Aortic smooth muscle cell (primary cell): ENCODE data around the gene MTCH2. TPM values are rescaled to one million over a fixed set of nuclear protein-coding genes. Genes with fewer than 3 reads are reported as not detected.

Experiments
- total RNA-seq: library from RNA; depleted of rRNA; stranded (reverse); fragments of >200 nt; gene quantifications from 2 replicates; pipeline ENCODE4 v1.2.3, GENCODE V29; 2014

Gene MTCH2
- total RNA-seq = 79.4 and 81.2 TPM in 2 replicates

DNA sequence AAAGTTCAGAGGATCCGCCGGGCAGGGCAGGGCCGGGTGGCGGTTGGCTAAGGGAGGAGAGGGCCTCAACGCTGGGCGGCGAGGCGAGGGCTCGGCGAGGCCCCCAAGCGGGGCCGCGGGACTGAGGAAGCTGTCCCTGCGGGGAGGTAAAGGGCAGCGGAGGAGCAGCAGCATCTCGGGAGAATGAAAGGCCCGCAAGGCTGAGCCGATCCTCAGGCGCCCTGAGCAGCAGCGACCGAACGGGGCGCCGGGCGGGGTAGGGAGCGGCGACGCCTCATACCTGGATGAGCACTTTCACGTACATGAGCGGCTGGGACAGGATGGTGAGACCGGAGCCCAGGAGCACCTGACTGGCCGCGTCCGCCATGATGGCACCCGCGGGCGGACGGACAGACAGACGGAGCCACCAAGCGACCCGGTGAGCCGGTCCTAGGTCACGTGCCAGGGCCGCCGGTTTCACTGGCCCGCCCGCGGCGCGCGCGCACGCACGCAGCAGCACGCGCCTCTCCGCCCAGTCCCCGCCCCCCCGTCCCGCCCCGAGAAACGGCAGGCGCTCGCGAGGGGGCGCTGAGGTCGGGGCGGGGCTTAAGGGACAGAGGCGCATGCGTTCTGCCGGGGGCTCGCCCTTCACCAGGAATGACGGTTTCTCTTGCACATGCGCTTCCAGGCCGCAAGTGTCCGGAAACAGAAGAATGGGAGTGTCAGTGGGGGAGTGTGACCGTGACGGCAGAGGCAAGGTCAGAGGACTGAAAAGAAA, at the start of gene MTCH2:
TSS of gene MTCH2 (minus strand) at position 461 of the 757 bp plus-strand sequence. CDS start at position 367, 94 bp downstream.

DNA sequence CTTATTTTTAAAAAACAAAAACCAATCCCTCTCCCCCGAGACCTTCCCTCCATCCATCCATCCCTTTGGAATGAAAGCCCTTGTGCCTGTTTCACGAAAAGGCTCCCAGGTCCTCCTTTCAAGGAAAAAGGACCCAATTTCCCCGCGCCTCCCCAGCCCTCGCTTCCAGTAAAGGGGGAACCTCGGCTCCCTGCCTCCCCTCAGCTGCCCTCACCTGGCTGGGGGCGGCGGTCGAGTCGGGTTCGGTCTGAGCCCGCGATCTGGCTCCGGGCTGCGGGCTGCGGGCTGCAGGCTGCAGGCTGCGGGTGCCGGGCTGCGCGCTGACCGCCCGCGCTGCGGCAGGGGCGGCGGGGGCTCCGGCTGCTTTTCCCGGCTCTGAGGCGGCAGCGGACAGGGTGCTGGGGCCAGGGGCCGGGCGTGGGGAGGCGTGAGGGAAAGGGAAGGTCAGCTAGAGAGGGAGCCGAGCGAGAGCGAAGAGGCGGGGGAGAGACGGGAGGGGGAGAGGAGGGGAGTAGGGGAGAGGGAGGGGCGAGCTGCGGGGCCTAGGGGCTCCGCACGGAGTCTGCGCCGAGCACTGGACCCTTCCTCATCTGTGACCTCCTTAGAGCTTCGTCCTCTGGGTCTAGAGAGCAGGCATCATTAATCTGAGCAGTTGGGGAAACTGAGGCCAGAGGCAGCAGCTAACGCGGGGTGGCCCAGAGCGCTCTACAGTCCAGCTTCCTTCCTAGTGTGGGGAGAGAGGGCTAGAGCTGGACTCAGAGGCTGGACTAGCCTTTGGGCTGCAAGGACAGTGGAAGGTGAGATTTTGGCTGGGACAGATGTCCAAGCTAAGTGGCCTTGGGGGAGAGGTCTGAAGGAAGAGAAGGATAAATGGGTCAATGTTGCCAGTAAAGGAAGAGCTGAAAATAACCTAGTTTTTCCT, 48.2 kb downstream of the MTCH2 start, which contains the start of gene C1QTNF4:
TSS of gene C1QTNF4 (minus strand) at position 478 of the 922 bp plus-strand sequence. CDS start 3,601 bp downstream, outside the sequence.

DNA sequence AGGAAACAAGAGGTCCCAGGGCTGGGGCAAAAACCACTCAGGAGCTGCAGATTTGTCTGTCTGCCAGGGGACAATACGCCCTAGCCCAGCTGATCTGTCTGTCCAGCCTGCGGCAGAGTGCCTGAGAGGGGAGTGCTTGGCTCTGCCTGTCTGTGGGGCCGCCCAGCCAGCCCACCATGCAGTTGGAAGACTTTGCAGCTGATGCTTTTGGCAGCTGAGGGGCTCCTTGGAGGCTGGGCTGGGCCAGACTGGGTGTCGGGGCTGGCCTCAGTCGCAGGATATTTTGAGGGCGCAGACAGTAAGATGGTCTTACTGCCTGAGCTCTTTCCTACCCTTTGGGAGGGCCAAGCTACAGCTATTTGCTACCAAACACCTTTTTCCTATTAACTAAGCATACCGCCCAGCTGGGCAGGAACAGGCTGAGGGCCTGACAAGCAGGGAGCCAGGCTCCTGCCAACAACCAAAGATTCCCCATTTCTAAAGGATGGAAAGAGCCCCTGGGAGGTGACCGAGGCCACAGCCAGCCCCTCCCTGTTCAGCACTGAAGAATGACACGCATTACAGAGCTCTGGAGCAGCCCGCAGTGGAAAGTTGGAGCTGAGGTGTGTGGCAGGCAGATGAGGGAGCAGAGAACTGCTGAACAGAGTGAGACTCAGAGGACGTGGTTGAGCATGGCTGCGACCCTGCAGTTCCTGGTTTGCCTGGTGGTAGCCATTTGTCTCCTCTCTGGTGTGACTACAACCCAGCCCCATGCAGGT, 56.1 kb downstream of the MTCH2 start, which contains the start of gene FAM180B:
TSS of gene FAM180B (plus strand) at position 581 of the 758 bp plus-strand sequence. CDS start at position 672, 91 bp downstream.

DNA sequence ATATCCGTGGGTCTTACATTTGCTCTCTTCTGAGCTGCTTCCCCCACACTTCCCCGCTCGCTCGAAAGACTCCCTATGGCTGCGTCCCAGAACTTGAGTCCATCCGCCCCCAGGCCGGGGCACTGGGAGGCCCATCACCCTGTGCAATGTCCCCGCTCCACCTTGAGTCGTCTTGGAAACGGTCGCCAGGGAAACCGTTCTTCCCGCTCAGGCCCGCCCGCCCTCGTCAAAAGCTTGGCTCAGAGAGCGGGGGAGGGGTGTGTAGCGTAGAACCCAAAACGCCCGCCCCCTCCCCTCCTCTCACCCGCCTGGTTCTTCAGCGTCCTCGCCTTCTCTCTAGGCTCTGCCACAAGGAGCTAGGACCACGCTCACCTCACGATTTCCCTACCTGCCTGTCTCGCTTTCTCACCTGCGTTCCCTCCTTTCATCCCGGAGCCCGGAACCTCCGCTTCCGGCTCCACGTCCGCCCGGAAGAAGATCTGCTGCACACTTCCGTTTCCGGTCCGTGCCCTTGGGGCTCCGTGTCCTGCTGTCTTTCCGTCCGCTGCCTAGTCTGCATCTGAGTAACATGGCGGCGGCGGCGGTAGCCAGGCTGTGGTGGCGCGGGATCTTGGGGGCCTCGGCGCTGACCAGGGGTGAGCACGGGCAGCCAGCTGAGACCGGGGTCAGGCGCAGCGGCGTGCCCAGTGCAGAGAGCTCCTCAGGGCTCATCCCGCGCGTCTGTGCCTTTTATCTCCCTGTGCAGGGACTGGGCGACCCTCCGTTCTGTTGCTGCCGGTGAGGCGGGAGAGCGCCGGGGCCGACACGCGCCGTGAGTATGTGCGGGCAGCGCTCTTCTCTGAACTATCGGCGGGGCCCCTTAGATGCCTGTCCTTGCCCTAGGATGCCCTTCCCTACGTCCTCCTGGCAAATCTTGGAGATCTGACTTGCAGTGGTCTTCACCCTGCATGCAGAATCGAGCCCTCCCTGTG, 63.5 kb downstream of the MTCH2 start, which contains the start of the genes KBTBD4 and NDUFS3:
TSS of gene KBTBD4 (minus strand) at position 447 of the 971 bp plus-strand sequence. CDS start at position 428, 19 bp downstream.
TSS of gene NDUFS3 (plus strand) at position 551 of the 971 bp plus-strand sequence. CDS start at position 569, 18 bp downstream.

Other genes starting within 250 kb of the MTCH2 start
- gene SLC39A13, start 234.0 kb downstream of the MTCH2 start, total RNA-seq = 55.2 and 58.5 TPM in 2 replicates
- 201 and 249 TPM in 2 replicates for gene PSMC3, start 216.1 kb downstream of the MTCH2 start, total RNA-seq
- 0.13 and 0.19 TPM in 2 replicates for gene RAPSN, start 193.4 kb downstream of the MTCH2 start, total RNA-seq
- gene CELF1, start 89.4 kb downstream of the MTCH2 start, total RNA-seq = 73.5 and 83.7 TPM in 2 replicates
- gene PTPMT1, start 77.0 kb downstream of the MTCH2 start, total RNA-seq = 53.9 and 57.9 TPM in 2 replicates
- 24.2 and 24.8 TPM in 2 replicates for gene KBTBD4, start 63.6 kb downstream of the MTCH2 start, total RNA-seq
- gene NDUFS3, start 63.5 kb downstream of the MTCH2 start, total RNA-seq = 80.3 and 85.5 TPM in 2 replicates
- gene FAM180B, start 55.9 kb downstream of the MTCH2 start, total RNA-seq = not detected in 2 replicates
- 0.06 TPM in 1 of 2 replicates, not detected in the other for gene C1QTNF4, start 48.1 kb downstream of the MTCH2 start, total RNA-seq
- 1.2 and 1.6 TPM in 2 replicates for gene AGBL2, start 72.8 kb upstream of the MTCH2 start, total RNA-seq
- gene FNBP4, start 124.8 kb upstream of the MTCH2 start, total RNA-seq = 61.8 and 62.7 TPM in 2 replicates
- gene NUP160, start 205.8 kb upstream of the MTCH2 start, total RNA-seq = 23.9 and 31.0 TPM in 2 replicates